Measurements from ENCODE around the gene TSPAN19. TPM values are rescaled to one million over a fixed set of nuclear protein-coding genes. Genes with fewer than 3 reads are reported as not detected.

The TSPAN19 gene
- under 1 TPM in 1 of 2 donors, not detected in 1; 0.41 TPM for total RNA-seq

DNA sequence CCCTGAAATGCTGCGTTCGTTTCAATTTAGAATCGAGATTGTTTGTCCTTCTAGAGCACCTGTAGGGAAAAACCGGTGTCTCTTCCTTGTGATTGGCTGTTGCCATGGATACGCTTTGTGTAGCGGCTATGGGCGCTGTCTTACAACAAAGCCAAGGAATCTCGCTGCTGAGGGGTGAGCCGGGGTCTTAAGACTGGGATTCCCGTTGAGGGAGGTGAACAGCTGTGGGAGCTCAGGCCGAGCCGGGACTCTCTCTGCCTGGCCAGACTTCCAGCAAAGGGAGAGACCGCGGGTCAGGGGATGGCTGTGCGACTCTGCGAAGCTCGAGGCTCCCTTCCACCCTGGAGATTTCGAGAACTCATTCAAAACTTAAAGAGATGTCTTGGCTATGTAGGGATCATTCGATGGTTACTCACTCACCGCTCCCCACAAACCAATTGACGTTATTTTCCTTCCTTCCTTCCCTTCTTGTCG lies at the start of gene TSPAN19, which contains the start of gene LRRIQ1:
TSPAN19 (minus strand) TSS at position 44 of the 474 bp plus-strand sequence. CDS start 6,331 bp downstream, outside the sequence.
LRRIQ1 (plus strand) TSS at position 118 of the 474 bp plus-strand sequence. CDS start 1,826 bp downstream, outside the sequence.
- H3K4me3 ChIP-seq, result peak within 1 kb of the TSS; percentile 41 to 42
- no peak within 1 kb of the TSS for H3K27ac ChIP-seq
- no peaks in the 10 kb centered on the region for H3K4me1 ChIP-seq (replicated peaks)
- DNase-seq (ENCODE audit: low spot score), result peak; percentile 77
- under 1% methylated on average over 22 of the region's 22 CpGs for WGBS
- H3K27me3 ChIP-seq (replicated peaks; ENCODE audit: insufficient read depth), result no peaks in the 10 kb centered on the region
- no peaks in the 10 kb centered on the region for H3K9me3 ChIP-seq
- H3K36me3 ChIP-seq, result no peaks in the 10 kb centered on the region
- intact Hi-C loops (cut with DNase I), result no loop called here
- TF ChIP-seq POLR2AphosphoS5 (IDR thresholded peaks at IDR 0.05) (peak; percentile 87), POLR2A (IDR thresholded peaks at IDR 0.05) (no peak)

GRCh38 chr12:85085066-85085465 lies 49.0 kb upstream of the TSPAN19 start:
- intact Hi-C loops (cut with DNase I), result no loop called here
- H3K27me3 ChIP-seq (replicated peaks; ENCODE audit: insufficient read depth), result no peaks in the 10 kb centered on the region
- H3K9me3 ChIP-seq, result no peaks in the 10 kb centered on the region
- no peak overlapping the region for H3K27ac ChIP-seq
- no peak for DNase-seq (ENCODE audit: low spot score)
- 77% methylated on average over 5 of the region's 5 CpGs for WGBS
- H3K4me1 ChIP-seq (replicated peaks), result no peaks in the 10 kb centered on the region
- no peak for TF ChIP-seq POLR2A (IDR thresholded peaks at IDR 0.05)
- no peak for TF ChIP-seq POLR2AphosphoS5 (IDR thresholded peaks at IDR 0.05)
- TF ChIP-seq CTCF (IDR thresholded peaks at IDR 0.05), result no peak
- no peak overlapping the region for H3K4me3 ChIP-seq
- no peaks in the 10 kb centered on the region for H3K36me3 ChIP-seq

DNA sequence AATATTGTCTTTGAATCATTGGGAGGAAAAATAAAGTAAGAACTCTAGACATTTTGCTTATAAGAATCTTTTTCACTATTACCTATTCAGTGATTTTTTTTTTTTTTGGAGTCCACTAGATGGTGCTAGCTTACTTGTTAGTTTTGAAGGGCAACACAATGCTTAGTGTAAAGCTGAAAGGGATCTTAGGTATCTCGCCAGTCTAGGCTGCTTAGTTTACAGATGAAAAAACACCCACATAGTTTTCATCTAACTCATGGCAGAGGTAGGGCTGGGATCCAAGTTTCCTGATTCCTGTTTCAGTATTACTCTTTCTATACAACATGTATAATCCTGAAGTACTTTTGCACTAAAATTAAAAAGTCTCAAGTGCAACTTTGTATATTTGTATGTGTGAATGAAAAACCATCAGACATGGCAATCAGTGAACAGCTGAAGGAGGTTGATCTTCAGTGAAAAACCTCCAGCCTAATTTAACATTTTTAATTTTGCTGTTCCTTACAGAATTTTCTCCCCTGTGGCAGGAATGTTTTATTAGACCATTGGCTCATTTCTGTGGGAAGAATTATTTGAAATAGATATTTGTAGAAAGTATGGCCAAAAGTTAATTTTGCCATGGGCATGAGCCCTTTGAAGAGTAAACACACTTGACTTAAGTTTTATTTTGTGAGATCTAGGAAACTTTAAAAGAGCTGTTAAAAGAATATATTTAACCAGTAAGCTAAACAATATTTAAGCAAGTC lies 40.8 kb upstream of the TSPAN19 start:
- no peaks in the 10 kb centered on the region for H3K4me1 ChIP-seq (replicated peaks)
- 0% methylated on average over 1 of the region's 1 CpG for WGBS
- no peak overlapping the region for H3K27ac ChIP-seq

DNA sequence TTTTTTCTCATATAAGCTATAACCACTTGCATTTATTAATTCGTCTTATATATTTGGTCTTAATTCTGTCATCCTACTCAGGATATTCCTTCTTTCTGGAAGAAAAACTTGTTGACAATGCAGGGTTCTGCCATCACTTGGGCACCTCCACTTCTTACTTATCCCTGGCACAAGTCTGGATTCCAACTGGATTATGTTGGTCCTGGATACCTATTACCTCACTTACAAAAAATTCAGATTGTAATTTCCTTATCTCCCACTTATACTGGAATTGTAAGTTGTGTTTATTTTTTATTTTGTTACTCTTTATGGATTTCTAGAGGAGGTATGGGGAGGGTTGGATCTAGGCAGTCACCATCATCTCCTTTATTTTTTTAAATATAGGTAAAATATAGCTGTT lies 36.7 kb upstream of the TSPAN19 start:
- no peak for DNase-seq (ENCODE audit: low spot score)
- Histone ChIP-seq H3K27me3 (replicated peaks; ENCODE audit: insufficient read depth) (no peaks in the 10 kb centered on the region), H3K4me1 (replicated peaks) (no peaks in the 10 kb centered on the region), H3K9me3 (no peaks in the 10 kb centered on the region), H3K27ac (no peak overlapping the region), H3K4me3 (no peak overlapping the region), H3K36me3 (no peaks in the 10 kb centered on the region)
- WGBS, result 86% methylated on average over 1 of the region's 1 CpG
- TF ChIP-seq POLR2AphosphoS5 (IDR thresholded peaks at IDR 0.05), result no peak
- TF ChIP-seq CTCF (IDR thresholded peaks at IDR 0.05), result no peak
- TF ChIP-seq POLR2A (IDR thresholded peaks at IDR 0.05), result no peak
- intact Hi-C loops (cut with DNase I), result no loop called here

More for the DNA sequence above, 40.8 kb upstream of the TSPAN19 start:
- Histone ChIP-seq H3K4me3 (no peak overlapping the region), H3K27me3 (replicated peaks; ENCODE audit: insufficient read depth) (no peaks in the 10 kb centered on the region), H3K36me3 (no peaks in the 10 kb centered on the region), H3K9me3 (no peaks in the 10 kb centered on the region)
- intact Hi-C loops (cut with DNase I), result no loop called here
- no peak for TF ChIP-seq POLR2AphosphoS5 (IDR thresholded peaks at IDR 0.05)
- peak in 2 of 4 experiments; percentile 46 to 50 for TF ChIP-seq CTCF (IDR thresholded peaks at IDR 0.05)
- peak; percentile 16 for DNase-seq (ENCODE audit: low spot score)

DNA sequence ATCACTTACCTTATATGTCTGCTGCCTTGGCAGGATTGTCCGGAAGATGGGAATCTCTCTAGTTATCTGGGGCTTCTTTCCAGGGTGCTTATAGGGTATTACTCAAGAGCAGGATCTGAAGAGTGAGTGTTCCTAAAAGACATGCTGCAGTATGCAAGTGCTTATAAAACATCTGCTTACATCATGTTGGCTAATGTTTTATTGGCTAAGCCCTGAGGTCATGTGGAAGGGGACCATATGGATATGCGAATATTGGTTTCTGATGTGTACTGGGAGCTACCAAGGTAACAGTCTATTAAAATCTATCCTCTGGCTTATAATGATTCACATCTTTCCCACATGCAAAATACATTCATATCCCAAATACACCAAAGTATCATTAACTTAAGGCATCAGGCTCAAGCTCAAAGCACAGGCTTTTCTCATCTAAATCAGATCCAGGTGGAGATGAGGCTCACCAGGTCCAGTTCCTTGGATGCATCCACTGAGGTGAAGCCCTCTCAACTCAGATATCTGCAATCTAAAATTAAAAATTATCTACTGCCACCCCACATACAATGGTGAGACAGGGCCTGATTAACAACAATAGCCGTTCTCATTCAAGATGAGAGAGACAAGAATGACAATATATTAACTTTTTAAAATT lies 29.9 kb upstream of the TSPAN19 start:
- Histone ChIP-seq H3K4me1 (replicated peaks) (no peaks in the 10 kb centered on the region), H3K4me3 (no peak overlapping the region), H3K36me3 (no peaks in the 10 kb centered on the region), H3K27me3 (replicated peaks; ENCODE audit: insufficient read depth) (no peaks in the 10 kb centered on the region), H3K27ac (no peak overlapping the region), H3K9me3 (no peaks in the 10 kb centered on the region)
- intact Hi-C loops (cut with DNase I), result no loop called here
- no peak for DNase-seq (ENCODE audit: low spot score)
- WGBS, result 91% methylated on average over 3 of the region's 3 CpGs
- no peak for TF ChIP-seq POLR2A (IDR thresholded peaks at IDR 0.05)
- no peak for TF ChIP-seq CTCF (IDR thresholded peaks at IDR 0.05)
- no peak for TF ChIP-seq POLR2AphosphoS5 (IDR thresholded peaks at IDR 0.05)
